Measurements from ENCODE around the gene FBXL2. TPM values are rescaled to one million over a fixed set of nuclear protein-coding genes. Genes with fewer than 3 reads are reported as not detected.
"Not testable (repeated sequence)": the region's sequence is repeated elsewhere in the genome, so short reads cannot be mapped to it uniquely, and the experiment has no call there.

The FBXL2 gene
- total RNA-seq, 1 donor = 9.7 TPM

DNA sequence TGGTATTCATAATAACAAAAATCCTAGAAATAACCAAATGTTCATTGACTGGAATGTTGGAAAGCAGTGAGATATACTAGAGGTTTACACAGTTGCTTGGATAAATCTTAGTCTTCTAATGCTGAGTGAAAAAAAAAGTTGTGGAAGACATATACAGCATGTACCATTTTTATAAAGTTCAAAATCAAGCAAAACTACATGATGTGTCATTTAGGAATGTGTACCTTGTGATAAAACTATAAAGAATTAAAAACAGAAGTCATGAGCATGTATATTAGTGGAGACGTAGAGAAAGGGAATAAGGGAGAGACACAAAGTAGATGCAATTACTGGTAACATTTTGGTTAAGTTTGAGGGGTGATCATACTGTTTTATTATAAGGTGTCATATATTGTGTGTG is 45.2 kb downstream of the FBXL2 start:
- no peak overlapping the region for H3K4me3 ChIP-seq (ENCODE audit: low read depth, low read length)
- no peak for DNase-seq (ENCODE audit: low read depth)
- TF ChIP-seq, protein P1, sequence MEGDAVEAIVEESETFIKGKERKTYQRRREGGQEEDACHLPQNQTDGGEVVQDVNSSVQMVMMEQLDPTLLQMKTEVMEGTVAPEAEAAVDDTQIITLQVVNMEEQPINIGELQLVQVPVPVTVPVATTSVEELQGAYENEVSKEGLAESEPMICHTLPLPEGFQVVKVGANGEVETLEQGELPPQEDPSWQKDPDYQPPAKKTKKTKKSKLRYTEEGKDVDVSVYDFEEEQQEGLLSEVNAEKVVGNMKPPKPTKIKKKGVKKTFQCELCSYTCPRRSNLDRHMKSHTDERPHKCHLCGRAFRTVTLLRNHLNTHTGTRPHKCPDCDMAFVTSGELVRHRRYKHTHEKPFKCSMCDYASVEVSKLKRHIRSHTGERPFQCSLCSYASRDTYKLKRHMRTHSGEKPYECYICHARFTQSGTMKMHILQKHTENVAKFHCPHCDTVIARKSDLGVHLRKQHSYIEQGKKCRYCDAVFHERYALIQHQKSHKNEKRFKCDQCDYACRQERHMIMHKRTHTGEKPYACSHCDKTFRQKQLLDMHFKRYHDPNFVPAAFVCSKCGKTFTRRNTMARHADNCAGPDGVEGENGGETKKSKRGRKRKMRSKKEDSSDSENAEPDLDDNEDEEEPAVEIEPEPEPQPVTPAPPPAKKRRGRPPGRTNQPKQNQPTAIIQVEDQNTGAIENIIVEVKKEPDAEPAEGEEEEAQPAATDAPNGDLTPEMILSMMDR (IDR thresholded peaks at IDR 0.05; ENCODE audit: insufficient read depth, low read length) = no peak

- TF ChIP-seq, protein P1 (IDR thresholded peaks at IDR 0.05; ENCODE audit: insufficient read depth, low read length) = no peak
- H3K4me3 ChIP-seq (ENCODE audit: low read depth, low read length) = no peak overlapping the region
Observed at GRCh38 chr3:33331414-33331813, 54.2 kb downstream of the FBXL2 start.

DNA sequence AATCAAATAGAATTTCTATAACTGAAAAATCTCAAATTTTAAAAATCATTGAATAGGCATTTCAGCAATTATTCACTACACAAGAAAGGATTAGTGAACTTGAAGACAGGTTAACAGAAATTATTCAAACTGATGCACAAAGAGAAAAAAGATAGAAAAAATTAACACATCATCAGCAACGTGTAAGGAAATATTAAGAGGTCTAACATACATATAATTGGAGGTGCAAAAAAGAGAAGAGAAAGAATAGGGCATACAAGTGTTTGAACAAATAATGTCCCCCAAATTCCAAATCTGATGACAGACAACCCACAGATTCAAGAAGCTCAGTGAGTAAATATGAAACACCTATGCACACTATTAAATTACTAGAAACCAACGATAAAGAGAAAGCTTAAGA is 57.1 kb downstream of the FBXL2 start:
- H3K4me3 ChIP-seq (ENCODE audit: low read depth, low read length) = no peak overlapping the region
- TF ChIP-seq, protein P1 (IDR thresholded peaks at IDR 0.05; ENCODE audit: insufficient read depth, low read length) = no peak
- no peak for DNase-seq (ENCODE audit: low read depth)

More at GRCh38 chr3:33331414-33331813, 54.2 kb downstream of the FBXL2 start:
- DNase-seq (ENCODE audit: low read depth) = peak; percentile 51

GRCh38 chr3:33338936-33339465 is 61.8 kb downstream of the FBXL2 start:
- H3K4me3 ChIP-seq (ENCODE audit: low read depth, low read length); DNase-seq (ENCODE audit: low read depth): not testable (repeated sequence)

- H3K4me3 ChIP-seq (ENCODE audit: low read depth, low read length) = no peak overlapping the region
- DNase-seq (ENCODE audit: low read depth) = no peak
- TF ChIP-seq, protein P1 (IDR thresholded peaks at IDR 0.05; ENCODE audit: insufficient read depth, low read length) = no peak
Observed at GRCh38 chr3:33339758-33340157, 62.5 kb downstream of the FBXL2 start.

DNA sequence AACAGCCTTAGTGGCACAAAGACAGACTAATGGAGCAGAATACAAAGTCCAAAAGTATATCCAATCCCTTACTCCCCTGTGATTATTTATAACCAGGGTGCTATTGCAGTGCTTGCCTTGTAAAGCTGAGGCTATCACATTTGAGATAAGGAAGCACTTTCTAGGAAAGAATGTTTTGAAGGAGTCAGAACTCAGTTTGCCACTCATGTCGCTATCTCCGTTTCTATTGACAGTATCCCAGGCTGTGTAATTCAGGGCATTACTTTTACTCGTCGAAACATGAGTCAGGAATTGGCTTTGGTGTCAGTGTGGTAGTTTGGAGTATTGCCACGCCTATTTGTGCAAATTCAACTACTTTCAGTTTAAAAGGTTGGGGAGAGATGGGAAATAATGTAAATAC is 78.4 kb downstream of the FBXL2 start:
- peak; percentile 77 for DNase-seq (ENCODE audit: low read depth)
- peak overlapping the region; percentile 10 for H3K4me3 ChIP-seq (ENCODE audit: low read depth, low read length)
- TF ChIP-seq, protein P1 (IDR thresholded peaks at IDR 0.05; ENCODE audit: insufficient read depth, low read length) = no peak

- DNase-seq (ENCODE audit: low read depth) = no peak
- H3K4me3 ChIP-seq (ENCODE audit: low read depth, low read length) = no peak overlapping the region
- TF ChIP-seq, protein P1 (IDR thresholded peaks at IDR 0.05; ENCODE audit: insufficient read depth, low read length) = no peak
Observed at GRCh38 chr3:33358172-33358781, 81.0 kb downstream of the FBXL2 start.

Data from fibroblast of the aortic adventitia (primary cell).